Epithelial cell of esophagus (primary cell): ENCODE measurements around the gene GATA1.

ENCODE experiments used
- DNase-seq: peaks from one replicate; pipeline ENCODE4 v3.0.0; 2010; ENCODE audit warnings: low read depth
- H3K4me3 ChIP-seq: 2 replicates; pipeline ENCODE4 v1.5.1; 2011; ENCODE audit warnings: mild to moderate bottlenecking, low read length, control low read depth
- CTCF ChIP-seq: IDR thresholded peaks from 2 replicates; pipeline ENCODE4 v1.5.1; 2011; ENCODE audit warnings: low read depth, mild to moderate bottlenecking, low read length, control low read depth, inconsistent platforms; ENCODE audit not compliant: insufficient read depth; ENCODE audit errors: missing control alignments

GATA1 gene

GRCh38 chrX:48747415-48748016, 38.9 kb upstream of the GATA1 start:
- TF ChIP-seq CTCF: no peak
- H3K4me3 ChIP-seq: no peak overlapping the region
- no peak for DNase-seq

- TF ChIP-seq CTCF: no peak
- no peak overlapping the region for H3K4me3 ChIP-seq
- no peak for DNase-seq
Measured at GRCh38 chrX:48749182-48749581, 37.2 kb upstream of the GATA1 start.

GRCh38 chrX:48751343-48751742, 35.0 kb upstream of the GATA1 start:
- no peak overlapping the region for H3K4me3 ChIP-seq
- TF ChIP-seq CTCF: no peak
- DNase-seq: no peak

GRCh38 chrX:48752498-48752897, 33.9 kb upstream of the GATA1 start:
- no peak for DNase-seq
- TF ChIP-seq CTCF: no peak
- H3K4me3 ChIP-seq: no peak overlapping the region

GRCh38 chrX:48753708-48754228, 32.6 kb upstream of the GATA1 start:
- TF ChIP-seq CTCF: no peak

GRCh38 chrX:48754238-48754637, 32.2 kb upstream of the GATA1 start:
- no peak for TF ChIP-seq CTCF
- no peak overlapping the region for H3K4me3 ChIP-seq
- DNase-seq: no peak

More at GRCh38 chrX:48753708-48754228, 32.6 kb upstream of the GATA1 start:
- DNase-seq: no peak
- no peak overlapping the region for H3K4me3 ChIP-seq

- DNase-seq: peak; percentile 80
- H3K4me3 ChIP-seq: no peak within 1 kb of the TSS
- peak; percentile 55 for TF ChIP-seq CTCF
Measured at GRCh38 chrX:48761674-48762471, 24.5 kb upstream of the GATA1 start, which contains the start of gene GLOD5. GLOD5 (plus strand) TSS chrX:48761747; CDS start chrX:48761791, 44 bp downstream.
